ENCODE data around the gene ZNF584.
A peak's percentile ranks its signal among the peaks of the same experiment; 100 is the strongest.

The ZNF584 gene

DNA sequence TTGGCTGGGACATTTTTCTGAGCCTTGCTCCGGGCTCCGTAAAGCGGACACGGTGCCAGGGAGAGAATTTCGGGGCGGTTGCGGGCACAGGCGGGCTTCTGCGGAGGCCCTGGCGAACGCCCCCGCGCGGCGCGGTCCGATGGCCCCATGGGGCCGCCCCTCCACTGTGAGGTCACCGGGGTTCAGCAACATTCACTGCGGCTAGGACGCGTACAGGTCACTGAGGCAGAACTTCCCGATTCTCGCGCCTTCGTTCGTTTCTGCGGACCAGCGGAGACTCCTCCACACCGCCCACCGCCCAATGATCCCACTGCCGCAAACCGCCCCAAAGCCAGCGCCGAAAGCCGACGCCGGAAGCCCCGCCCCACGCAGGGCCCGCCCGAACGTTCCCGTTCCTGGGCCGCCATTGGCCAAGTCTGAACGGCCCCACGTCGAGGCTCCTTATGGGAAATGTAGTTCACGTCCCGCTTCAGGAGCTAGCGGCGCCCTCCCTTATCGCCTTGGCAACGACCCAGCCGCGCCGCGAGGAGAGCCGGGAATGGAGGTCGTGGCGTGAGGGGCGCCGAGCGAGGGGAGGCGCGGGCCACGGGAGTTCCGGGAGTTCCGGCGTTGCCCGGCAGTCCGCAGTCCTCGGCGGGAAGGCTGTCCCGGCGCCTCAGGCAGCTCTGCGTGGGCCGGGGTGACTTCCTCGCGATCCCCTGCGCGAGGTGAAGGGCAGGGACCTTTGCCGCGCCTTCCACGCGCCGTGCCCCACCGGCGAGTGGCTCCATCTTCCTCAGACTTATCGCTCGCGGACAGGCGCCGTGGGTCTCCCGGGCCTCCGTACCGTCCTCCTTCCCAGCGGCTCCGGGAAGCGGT, at the start of gene ZNF584:
Gene ZNF584, plus strand, starts transcription at position 498 of the 858 bp plus-strand sequence. CDS start 499 bp downstream, outside the sequence.
- TF ChIP-seq GATA3 (IDR thresholded peaks at IDR 0.05; ENCODE audit: low read depth, low read length) (no peak), GATA2 (IDR thresholded peaks at IDR 0.05; ENCODE audit: low read depth, low read length) (peak; percentile 4; the same call in 1 of the 2 replicates)

DNA sequence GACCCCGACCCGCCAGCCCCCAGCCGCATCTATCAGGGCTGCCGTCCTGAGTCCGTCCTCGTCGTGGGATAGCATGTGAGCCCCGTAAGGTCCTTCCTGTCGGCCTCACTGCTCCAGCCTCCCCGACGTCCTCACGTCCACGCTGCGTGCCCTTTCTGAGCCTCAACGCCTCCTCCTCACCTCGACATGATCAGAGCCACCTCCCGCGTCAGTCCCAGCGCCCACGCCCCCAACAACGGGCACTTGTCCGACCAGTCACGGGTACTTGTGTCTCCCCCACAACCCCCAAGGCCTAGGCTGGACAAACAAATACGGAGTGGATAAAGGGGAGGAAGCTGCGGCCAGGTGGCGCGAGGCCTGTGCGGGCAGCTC, 46.6 kb upstream of the ZNF584 start:
- no peak for TF ChIP-seq GATA2 (IDR thresholded peaks at IDR 0.05; ENCODE audit: low read depth, low read length)
- TF ChIP-seq GATA3 (IDR thresholded peaks at IDR 0.05; ENCODE audit: low read depth, low read length) = no peak

DNA sequence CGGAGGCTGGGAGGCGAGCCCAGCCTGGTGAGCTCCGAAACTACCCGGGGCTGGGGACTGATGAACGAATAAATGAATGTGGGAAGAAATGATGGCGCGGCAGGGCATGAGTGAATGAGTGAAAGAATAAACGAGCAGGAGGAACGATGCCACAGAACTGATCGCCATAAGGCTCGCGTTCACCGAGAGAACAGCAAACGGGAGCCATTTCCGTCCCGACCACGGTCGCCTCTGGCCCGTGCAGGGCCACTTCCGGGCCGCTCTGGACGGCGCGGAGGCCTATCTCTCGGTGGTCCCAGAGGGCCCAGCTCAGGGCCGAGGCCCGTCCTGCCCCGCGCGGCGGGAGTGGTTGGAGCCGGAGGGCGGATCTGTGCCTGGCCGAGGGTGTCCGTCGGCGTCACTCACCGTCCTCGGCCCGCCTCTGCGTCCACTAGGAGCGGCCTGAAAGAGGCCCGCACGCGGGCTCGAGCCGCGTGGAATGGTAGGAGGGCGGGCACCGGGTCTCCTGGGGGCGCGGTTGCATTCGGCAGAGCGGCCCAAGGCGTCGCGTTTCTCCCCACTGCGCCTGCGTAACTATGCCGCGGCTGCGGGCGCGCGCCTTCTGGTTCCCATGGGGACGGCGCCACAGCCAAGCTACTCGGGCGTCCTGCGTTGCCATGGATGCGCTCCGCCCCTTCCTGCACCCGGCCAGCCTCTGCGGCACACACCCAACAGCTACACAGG, 46.0 kb upstream of the ZNF584 start, which contains the start of gene ZNF497:
Gene ZNF497, minus strand, starts transcription at position 480 of the 723 bp plus-strand sequence. CDS start 5,116 bp downstream, outside the sequence.
- no peak for TF ChIP-seq GATA3 (IDR thresholded peaks at IDR 0.05; ENCODE audit: low read depth, low read length)
- TF ChIP-seq GATA2 (IDR thresholded peaks at IDR 0.05; ENCODE audit: low read depth, low read length) = no peak

DNA sequence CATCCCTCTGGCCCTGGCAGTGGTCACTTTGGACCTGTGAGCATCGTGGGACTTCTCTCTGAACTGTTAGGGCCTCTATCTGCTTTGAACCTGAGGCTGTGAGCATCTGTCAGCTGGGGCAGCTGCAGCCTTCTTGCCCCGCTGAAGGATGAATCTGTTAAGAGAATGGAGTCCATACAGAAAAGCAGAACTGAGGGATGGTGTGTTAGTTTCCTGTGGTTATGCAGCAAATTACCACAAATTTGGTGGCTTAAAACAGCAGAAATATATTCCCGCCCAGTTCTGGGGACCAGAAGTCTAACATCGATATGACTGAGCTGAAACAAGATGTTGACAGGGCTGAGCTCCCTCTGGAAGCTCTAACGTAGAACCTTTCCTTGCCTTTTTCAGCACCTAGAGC, 44.3 kb upstream of the ZNF584 start:
- TF ChIP-seq GATA3 (IDR thresholded peaks at IDR 0.05; ENCODE audit: low read depth, low read length) = no peak
- TF ChIP-seq GATA2 (IDR thresholded peaks at IDR 0.05; ENCODE audit: low read depth, low read length) = no peak

DNA sequence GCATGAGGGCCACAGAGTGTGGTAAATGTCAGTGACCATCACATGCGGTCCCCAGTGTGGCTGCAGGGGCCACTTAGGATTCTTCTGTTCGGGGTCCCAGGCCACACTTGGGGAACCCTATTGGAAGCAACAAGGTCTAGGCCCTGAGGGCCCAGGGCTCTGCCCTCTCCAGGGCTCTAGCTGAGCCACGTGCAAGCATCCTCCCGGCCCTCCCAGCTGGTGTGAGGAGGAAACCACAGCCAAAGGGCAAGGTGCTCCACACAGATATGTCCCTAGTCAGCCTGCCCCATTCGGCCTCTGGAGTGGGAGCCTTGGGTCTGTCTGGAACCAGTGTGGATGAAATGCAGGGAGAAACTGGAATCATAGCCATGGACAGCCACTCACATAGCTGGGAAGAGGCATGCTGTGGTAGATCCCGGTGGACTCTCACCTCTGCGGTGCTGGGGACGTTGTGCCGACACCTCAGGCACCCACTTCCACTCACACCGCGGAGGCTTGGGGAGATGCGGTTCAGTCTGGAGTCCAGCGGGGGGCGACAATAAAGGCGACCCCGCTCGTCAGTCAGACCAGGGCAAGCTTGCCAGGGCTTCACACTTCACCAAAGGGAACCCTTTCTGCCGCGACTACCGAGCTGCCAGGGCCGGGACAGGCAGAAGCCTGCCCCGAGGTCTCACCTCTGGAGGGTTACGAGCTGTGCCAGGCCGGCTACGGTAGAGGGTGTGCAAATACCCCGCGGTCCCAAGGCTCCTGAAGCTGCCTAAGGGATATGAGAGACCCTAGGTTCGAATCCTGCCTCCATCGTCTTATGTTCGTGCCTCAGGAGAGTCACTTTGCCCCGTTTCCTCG, 41.6 kb upstream of the ZNF584 start:
- TF ChIP-seq GATA2 (IDR thresholded peaks at IDR 0.05; ENCODE audit: low read depth, low read length) (no peak), GATA3 (IDR thresholded peaks at IDR 0.05; ENCODE audit: low read depth, low read length) (no peak)

DNA sequence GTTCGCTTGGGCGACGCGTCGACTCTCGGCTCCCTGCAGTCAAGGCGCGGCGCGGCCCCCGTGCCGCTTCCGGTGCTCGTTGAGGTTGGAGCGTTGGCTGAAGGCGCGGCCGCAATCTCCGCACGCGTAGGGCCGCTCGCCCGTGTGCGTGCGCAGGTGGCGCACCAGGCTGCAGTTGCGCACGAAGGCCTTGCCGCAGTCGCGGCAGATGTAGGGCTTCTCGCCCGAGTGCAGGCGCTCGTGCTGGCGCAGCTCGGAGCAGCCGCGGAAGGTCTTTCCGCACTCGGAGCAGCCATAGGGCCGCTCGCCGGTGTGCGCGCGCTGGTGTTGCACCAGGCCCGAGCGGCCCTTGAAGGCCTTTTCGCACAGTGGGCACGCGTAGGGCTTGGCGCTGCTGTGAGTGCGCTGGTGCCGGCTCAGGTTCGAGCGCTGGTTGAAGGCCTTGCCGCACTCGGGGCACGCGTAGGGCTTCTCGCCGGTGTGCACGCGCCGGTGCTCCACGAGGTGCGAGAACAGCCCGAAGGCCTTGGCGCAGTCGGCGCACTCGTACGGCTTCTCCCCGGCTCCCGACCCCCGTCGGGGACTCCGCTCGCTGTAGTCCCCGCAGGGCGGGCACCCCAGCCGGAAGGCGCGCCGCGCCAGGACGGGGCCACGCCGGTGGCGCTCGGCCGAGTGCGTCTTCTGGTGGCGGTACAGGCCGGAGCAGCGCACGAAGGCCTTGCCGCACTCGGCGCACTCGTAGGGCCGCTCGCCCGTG, 40.6 kb upstream of the ZNF584 start:
- TF ChIP-seq GATA3 (IDR thresholded peaks at IDR 0.05; ENCODE audit: low read depth, low read length) (no peak), GATA2 (IDR thresholded peaks at IDR 0.05; ENCODE audit: low read depth, low read length) (no peak)

DNA sequence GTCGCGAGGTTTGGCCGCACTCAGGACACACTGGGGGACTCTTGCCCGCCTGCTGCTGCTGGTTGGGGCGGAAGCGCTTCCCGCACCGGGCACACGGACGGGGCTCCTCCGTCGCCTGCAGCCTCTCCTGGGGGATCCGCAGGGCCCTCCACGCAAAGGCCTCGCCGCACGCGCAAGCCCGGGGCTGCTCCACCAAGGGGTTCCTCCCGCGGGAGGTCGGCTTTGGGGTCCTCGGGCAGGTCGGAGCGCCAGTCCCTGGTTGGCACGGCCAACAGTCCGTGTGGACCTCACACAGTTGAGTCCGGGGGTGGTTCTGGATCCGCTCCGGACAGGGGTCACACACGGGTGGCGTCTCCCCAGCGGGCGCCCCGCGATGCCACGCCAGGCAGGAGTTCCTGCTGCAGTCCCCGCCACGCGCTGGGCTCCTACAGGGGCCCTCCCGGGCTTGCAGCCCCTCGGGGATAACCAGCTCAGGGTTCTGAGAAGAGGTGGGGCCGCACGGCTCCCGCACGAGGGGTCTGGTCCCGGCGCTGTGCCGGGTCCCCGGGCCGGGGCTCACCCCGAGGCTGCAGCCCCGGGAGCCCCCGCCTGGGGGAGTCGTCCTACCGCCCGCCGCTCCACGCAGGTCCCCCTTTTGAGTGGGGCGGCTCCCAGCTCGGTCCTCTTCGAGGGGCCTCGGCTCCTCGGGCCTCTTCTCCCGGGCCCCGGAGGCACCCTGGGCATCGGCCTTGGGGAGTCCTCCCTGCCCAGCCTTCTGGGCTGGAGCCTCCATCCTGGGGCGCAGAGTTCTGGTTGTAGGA, 39.7 kb upstream of the ZNF584 start:
- TF ChIP-seq GATA3 (IDR thresholded peaks at IDR 0.05; ENCODE audit: low read depth, low read length) (no peak), GATA2 (IDR thresholded peaks at IDR 0.05; ENCODE audit: low read depth, low read length) (no peak)

DNA sequence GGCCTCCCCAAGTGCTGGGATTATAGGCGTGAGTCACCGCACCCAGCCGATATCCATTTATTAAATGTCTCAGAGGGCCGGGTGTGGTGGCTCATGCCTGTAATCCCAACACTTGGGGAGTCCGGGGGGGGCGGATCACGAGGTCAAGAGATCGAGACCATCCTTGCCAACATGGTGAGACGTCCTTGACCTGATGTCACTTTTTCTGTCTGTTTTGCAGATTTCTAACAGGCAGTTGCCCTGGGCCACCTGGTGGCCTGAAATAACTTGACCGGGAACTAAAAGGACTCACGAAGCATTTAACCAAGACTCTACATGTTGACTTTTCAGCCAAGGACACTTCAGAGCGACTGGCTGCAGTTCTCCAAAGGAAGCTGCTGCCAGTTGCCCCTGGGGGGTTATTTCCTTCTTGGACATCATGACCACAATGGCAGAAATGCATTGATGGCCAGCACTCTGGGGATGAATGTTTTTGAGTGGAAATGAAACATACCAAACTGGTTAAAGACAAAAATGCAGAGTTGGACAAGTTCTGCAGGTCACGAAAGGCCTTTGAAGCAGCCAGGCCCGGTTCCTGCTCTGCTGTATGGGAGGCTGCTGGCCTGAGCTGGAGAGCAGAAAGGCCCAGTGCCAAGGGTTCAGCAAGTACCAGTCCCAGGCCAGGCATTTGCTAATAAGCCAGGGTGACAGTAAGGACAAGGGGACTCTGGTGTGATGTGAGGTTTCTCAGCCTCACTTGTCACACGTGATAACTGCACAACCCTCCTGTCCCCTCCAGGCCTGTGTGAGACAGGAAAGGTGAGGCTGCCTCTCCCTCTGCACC, 35.9 kb upstream of the ZNF584 start:
- TF ChIP-seq GATA2 (IDR thresholded peaks at IDR 0.05; ENCODE audit: low read depth, low read length) = no peak
- TF ChIP-seq GATA3 (IDR thresholded peaks at IDR 0.05; ENCODE audit: low read depth, low read length) = no peak

DNA sequence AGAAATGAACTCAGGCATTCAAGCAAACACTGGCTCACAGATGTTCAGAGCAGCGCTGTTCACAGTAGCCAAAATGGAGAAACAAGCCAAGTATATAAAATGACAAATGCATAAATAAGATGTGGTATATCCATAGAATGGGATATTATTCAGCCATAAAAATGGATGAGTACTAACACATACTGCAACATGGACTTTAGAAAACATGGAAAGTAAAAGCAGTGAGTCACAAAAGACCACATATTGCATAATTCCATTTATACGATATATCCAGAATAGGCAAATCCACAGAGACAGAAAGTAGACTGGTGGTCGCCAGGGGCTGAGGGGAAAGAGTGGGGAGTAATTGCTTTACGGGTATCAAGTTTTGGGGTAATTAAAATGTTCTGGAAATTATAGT, 34.2 kb upstream of the ZNF584 start:
- no peak for TF ChIP-seq GATA3 (IDR thresholded peaks at IDR 0.05; ENCODE audit: low read depth, low read length)
- no peak for TF ChIP-seq GATA2 (IDR thresholded peaks at IDR 0.05; ENCODE audit: low read depth, low read length)

DNA sequence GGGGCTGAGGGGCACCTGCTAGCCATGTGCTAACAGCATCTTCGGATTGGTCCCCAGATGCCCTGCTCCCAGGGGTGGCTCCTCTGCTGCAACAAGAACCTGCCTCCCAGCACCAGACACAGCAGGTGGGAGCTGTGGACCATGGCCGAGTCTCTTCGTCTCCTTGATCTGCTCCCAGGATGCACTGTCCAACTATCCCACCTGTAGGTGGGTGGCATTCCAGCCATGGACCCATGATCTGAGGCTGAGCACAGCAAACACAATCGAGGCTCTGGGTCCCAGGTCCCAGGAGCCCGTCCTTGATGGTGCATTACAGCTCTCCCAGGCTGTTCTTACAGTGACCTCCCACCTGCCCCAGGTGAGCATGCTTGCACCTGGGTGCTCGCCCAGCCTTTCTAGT, 29.2 kb upstream of the ZNF584 start:
- TF ChIP-seq GATA3 (IDR thresholded peaks at IDR 0.05; ENCODE audit: low read depth, low read length) (no peak), GATA2 (IDR thresholded peaks at IDR 0.05; ENCODE audit: low read depth, low read length) (no peak)

DNA sequence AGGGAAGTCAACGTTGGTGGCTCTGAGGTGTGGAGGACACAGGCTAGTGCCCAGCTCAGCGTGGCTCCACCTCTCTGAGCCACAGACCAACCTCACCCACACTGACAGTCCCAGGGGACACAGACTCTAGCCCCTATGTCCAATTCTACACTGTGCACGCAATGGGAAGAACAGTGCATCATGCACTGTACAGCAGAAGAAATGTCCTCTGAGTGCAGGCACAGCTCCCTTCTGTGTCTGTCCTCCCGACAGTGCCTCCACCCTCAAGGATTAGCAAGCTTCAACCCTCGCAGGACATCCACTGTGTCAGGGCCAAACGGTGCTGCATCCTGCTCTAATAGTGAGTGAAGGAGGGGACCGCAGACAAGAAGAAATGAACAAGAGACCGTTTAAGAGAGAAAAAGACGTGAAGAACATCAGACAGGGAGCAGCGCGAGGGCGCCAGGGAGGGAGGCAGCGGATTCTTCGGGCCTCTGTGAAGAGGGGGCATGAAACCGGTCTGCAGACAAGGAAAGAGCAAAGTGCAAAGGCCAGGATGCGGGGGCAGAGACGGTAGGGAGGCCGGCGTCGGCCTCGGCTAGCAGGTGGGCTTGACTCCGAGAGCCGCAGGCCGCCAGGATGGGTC, 28.3 kb upstream of the ZNF584 start:
- TF ChIP-seq GATA2 (IDR thresholded peaks at IDR 0.05; ENCODE audit: low read depth, low read length) (no peak), GATA3 (IDR thresholded peaks at IDR 0.05; ENCODE audit: low read depth, low read length) (no peak)

Data from SH-SY5Y (cell line).